Measurements from ENCODE around the gene MED12L. TPM values are rescaled to one million over a fixed set of nuclear protein-coding genes. Genes with fewer than 3 reads are reported as not detected.

Gene MED12L
- total and polyA plus RNA-seq, 10 of the 15 experiments (the other 5 are each of a cell fraction or from before 2014, with no cell fraction given) = 0.01 to 0.06 (median 0.03) TPM; not detected in 2

- no peak for FAIRE-seq
- Histone ChIP-seq H2AFZ (ENCODE audit: control insufficient read depth, low read depth, low read length) (no peak overlapping the region), H3K79me2 (ENCODE audit: control insufficient read depth, insufficient read depth, low read length) (no peaks in the 10 kb centered on the region), H3K4me1 (ENCODE audit: control insufficient read depth, insufficient read depth, low read length) (peaks cover 16% of the 10 kb centered on the region), H3K4me3 (no peak overlapping the region), H3K9ac (ENCODE audit: control insufficient read depth, insufficient read depth, low read length) (no peak overlapping the region), H3K4me2 (ENCODE audit: control insufficient read depth, insufficient read depth) (no peak overlapping the region), H3K27ac (ENCODE audit: control insufficient read depth, insufficient read depth) (no peak overlapping the region), H3K36me3 (ENCODE audit: control insufficient read depth in 2 of 2, insufficient read depth in 2 of 2, low read length in 1 of 2) (no peaks in the 10 kb centered on the region), H3K9me3 (replicated peaks; ENCODE audit: control insufficient read depth, insufficient read depth, low read length) (no peaks in the 10 kb centered on the region), H4K20me1 (ENCODE audit: control insufficient read depth, insufficient read depth) (no peaks in the 10 kb centered on the region), H3K27me3 (replicated peaks in 1 of 2; ENCODE audit: control insufficient read depth in 2 of 2, insufficient read depth in 2 of 2, low read length in 1 of 2) (no peaks in the 10 kb centered on the region)
- intact Hi-C loops (cut with micrococcal nuclease; ENCODE audit: unreplicated experiment) = no loop called here
- ChIA-PET CTCF (no interaction called here), SMC1A (ENCODE audit: uncharacterized antibody, unreplicated experiment) (interaction anchor here (1.1 to 3.4 kb wide), 2 partner anchors 10 to 42 kb away, joined by 3 to 21 read pairs; partner anchors contain the start of gene P2RY14), RAD21 (ENCODE audit: unreplicated experiment) (no interaction called here), POLR2A (no interaction called here)
- no peak for ATAC-seq
- no TSS peak for BruUV-seq (replicated peaks)
- DNase-seq (ENCODE audit: low read depth, low spot score) = no peak
- TF ChIP-seq SPI1 (IDR thresholded peaks at IDR 0.05; ENCODE audit: borderline replicate concordance, insufficient read depth, low read depth, low read length) (no peak), NFXL1 (IDR thresholded peaks at IDR 0.05; ENCODE audit: borderline replicate concordance) (no peak), IRF4 (IDR thresholded peaks at IDR 0.05; ENCODE audit: low read depth, low read length) (no peak), POLR2AphosphoS5 (IDR thresholded peaks at IDR 0.05; ENCODE audit: low read length) (no peak), MYC (IDR thresholded peaks at IDR 0.05; ENCODE audit: insufficient read depth, insufficient read length, insufficient replicate concordance, low read length, severe bottlenecking) (no peak), NFYB (IDR thresholded peaks at IDR 0.05; ENCODE audit: insufficient read depth, low read depth, low read length) (no peak), BCL11A (IDR thresholded peaks at IDR 0.05; ENCODE audit: low read depth, low read length) (no peak), MTA2 (IDR thresholded peaks at IDR 0.05; ENCODE audit: low read depth) (no peak), MXI1 (IDR thresholded peaks at IDR 0.05; ENCODE audit: low read depth, low read length) (no peak), EED (IDR thresholded peaks at IDR 0.05; ENCODE audit: low read depth) (no peak)
- TF ChIP-seq, protein P1, sequence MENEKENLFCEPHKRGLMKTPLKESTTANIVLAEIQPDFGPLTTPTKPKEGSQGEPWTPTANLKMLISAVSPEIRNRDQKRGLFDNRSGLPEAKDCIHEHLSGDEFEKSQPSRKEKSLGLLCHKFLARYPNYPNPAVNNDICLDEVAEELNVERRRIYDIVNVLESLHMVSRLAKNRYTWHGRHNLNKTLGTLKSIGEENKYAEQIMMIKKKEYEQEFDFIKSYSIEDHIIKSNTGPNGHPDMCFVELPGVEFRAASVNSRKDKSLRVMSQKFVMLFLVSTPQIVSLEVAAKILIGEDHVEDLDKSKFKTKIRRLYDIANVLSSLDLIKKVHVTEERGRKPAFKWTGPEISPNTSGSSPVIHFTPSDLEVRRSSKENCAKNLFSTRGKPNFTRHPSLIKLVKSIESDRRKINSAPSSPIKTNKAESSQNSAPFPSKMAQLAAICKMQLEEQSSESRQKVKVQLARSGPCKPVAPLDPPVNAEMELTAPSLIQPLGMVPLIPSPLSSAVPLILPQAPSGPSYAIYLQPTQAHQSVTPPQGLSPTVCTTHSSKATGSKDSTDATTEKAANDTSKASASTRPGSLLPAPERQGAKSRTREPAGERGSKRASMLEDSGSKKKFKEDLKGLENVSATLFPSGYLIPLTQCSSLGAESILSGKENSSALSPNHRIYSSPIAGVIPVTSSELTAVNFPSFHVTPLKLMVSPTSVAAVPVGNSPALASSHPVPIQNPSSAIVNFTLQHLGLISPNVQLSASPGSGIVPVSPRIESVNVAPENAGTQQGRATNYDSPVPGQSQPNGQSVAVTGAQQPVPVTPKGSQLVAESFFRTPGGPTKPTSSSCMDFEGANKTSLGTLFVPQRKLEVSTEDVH (IDR thresholded peaks at IDR 0.05; ENCODE audit: low read depth, partially characterized antibody) = no peak
- in situ Hi-C loops (cut with MboI) = loop anchor here (10.0 kb wide), 1 partner anchor 725 kb away; the partner anchor contains the start of genes EIF2A and SERP1
- WGBS (ENCODE audit: insufficient coverage, insufficient replicate concordance, low lambda C conversion rate, missing lambda C conversion rate) = 32% methylated on average over 5 of the region's 5 CpGs
Measured at GRCh38 chr3:151269631-151270030, 184.2 kb downstream of the MED12L start.

All from GM12878 (cell line).